HG03342 (cell line): ENCODE results near the gene DPYD.

Experiments used
- ATAC-seq: cut with Tn5 transposase; IDR thresholded peaks from one replicate; pipeline ENCODE4 v1.9.1; 2021; ENCODE audit warnings: mild to moderate bottlenecking, moderate library complexity; ENCODE audit not compliant: unreplicated experiment

DPYD gene

GRCh38 chr1:97630948-97631347, 289.9 kb downstream of the DPYD start:
- ATAC-seq, result no peak

GRCh38 chr1:97630281-97630680, 290.6 kb downstream of the DPYD start:
- no peak for ATAC-seq

- ATAC-seq, result no peak
Measured at GRCh38 chr1:97623220-97623619, 297.6 kb downstream of the DPYD start.

DNA sequence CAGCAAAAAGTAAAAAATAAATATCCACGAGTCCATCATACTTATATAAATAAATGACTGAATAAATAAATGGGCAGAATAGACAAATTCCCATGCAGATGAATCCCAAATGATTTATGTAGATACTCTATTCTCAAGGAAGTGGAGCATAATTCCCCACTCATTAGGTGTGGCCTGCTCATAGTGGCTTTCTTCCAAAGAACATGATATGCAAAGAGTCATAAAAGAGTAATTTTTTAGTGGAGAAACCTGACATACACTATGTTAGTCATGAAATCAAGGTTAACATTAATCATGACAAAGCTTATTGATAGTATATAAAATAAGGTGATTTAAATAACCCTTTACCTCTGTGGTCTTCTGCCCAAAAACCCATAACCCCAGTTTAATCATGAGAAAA, 298.9 kb downstream of the DPYD start:
- no peak for ATAC-seq

GRCh38 chr1:97619706-97620105, 301.1 kb downstream of the DPYD start:
- ATAC-seq, result no peak

DNA sequence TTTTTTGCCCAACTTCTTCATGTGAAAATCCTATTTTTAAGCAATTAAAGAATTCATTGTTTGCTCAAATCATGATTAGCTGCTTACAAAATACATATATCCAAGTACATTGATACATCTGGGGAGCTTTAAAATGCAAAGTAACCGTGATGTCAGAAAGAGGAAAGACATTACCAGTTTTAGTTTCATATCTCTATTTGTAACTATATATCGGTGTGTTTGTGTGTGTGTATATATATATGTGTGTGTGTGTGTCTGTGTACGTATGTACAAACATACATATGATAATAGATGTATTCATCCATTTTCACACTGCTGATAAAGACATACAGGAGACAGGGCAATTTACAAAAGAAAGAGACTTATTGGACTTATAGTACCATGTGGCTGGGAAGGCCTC, 310.1 kb downstream of the DPYD start:
- ATAC-seq, result no peak

GRCh38 chr1:97610102-97610501, 310.7 kb downstream of the DPYD start:
- no peak for ATAC-seq

DNA sequence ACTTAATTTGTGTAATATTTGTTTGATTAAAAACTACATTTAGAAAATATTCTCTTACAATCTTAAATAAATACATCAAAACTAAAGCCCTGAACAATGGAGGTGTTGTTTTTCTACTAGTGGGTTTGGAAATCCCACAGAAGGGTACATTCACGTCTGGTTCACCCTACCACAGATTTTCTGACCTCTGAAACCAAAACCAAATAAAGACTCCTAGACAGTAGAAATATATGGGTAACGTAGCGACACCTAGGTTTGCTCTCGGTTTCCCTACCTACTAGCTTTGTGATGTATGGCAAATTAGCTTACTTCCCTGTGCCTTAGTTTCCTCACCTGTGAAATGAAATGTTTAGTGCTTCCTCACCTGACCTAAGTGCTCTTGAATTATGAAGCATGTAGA, 312.6 kb downstream of the DPYD start:
- ATAC-seq, result peak; percentile 51

- no peak for ATAC-seq
Measured at GRCh38 chr1:97603776-97604175, 317.1 kb downstream of the DPYD start.

GRCh38 chr1:97603218-97603617, 317.6 kb downstream of the DPYD start:
- no peak for ATAC-seq

DNA sequence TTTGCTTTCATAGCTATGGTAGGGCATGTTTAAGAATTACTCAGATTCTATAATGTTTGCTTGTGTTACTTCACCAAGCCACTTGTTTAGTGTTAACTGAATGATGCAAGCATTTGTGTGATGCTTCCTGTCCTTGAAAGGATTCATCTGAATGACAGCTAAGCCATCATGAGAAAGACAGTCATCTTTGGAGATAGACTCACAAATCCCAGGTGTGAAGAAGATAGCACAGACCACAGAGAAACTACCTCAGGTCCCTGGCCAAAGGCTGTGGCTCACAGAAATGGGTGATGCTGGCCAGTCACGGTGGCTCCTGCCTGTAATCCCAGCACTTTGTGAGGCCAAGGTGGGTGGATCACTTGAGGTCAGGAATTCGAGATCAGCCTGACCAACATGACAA, 321.4 kb downstream of the DPYD start:
- ATAC-seq, result no peak

- ATAC-seq, result no peak
Measured at GRCh38 chr1:97593192-97593591, 327.6 kb downstream of the DPYD start.

- ATAC-seq, result no peak
Measured at GRCh38 chr1:97588772-97589171, 332.1 kb downstream of the DPYD start.

DNA sequence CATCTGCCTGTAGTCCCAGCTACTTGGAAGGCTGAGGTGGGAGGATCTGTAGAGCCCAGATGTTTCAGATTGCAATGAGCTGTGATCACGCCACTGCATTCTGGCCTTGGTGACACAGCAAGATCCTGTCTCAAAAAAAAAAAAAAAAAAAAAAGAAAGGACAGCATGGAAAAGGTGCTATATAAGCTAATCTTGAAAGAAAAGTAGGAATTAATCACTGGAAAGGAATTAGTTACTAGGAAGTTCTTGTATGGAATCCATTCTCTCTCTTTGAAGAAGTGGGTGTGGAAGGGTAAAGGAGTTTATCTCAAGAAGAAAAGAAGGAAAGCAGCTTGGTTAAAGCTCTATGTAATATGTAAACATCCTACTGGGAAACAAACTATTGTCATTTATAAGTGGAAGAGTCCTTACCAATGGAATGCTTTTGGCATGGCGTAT, 339.2 kb downstream of the DPYD start:
- ATAC-seq, result no peak

- no peak for ATAC-seq
Measured at GRCh38 chr1:97577613-97578012, 343.2 kb downstream of the DPYD start.

GRCh38 chr1:97573553-97573952, 347.3 kb downstream of the DPYD start:
- ATAC-seq, result no peak

DNA sequence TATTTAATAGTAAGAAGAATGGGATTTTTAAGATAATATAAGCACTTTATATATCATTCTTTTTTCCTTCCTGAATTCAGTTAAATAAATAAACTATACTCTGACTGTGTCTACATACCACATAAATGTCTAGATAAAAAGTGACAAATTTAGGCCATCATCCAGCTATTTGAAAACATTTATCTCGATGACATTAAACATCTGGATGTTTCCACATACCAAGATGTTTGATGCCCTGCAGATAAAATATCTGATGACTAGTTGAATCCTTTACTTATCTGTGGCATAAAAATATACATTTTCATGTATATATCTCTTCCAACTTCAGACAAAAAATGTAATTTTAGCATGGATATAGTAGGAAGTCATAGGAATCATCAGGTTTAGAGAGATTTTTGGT, 348.3 kb downstream of the DPYD start:
- no peak for ATAC-seq

DNA sequence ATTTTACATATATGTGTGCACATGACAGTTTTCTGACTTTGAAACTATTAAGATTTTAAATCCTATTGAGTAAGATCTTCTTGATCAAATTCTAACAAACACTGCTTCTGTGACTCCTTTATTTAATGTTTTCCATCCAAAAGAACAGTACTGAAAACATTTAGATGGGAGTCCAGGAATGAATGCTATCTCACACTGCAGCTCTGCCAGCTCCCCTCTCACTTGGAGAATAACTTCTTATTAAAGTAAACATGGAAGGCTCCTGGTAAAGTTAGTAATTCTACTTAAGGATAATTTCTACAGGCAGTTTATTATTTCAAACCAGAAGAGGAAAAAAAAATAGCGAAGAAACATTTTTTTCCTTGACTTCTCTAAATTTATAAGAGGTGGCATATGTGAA, 349.1 kb downstream of the DPYD start:
- ATAC-seq, result no peak

DNA sequence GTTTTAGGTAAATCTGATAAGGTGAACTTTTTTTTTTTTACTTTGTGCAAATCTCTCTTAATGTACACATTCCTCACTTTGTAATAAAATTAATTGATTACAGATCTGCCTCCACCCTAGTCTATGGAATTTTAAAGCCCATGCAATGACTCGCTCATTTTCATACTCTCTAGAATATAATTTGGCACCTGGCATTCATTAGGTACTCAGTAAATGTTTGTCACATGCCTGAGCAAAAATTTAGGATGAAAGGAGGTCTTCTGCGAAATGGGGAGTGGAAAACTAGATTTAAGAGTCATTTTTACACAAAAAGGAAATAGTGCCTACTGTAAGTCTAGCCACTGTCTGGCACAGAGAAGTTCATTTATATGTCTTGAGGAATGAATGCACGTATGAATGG, 350.1 kb downstream of the DPYD start:
- ATAC-seq, result no peak

GRCh38 chr1:97567000-97567749, 353.7 kb downstream of the DPYD start:
- ATAC-seq, result no peak

GRCh38 chr1:97565886-97566285, 354.9 kb downstream of the DPYD start:
- no peak for ATAC-seq

DNA sequence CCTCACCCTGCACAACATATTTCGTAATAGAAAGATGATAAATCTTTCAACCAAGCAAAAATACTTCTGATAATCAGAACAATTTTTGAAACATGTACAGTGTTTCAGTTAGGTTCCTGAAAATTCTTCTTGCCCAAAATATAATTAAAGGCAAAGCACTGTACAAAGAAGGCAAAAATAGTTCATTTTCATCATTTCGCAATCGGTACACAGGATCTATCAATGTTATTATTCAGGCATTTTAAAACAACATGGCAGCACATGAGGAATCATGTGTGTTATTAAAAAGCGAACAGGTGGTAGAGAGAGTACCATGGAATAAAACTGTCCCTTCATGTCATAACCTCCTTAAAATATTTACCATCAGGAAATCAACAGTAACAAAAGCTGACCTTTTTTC, 356.9 kb downstream of the DPYD start:
- no peak for ATAC-seq

DNA sequence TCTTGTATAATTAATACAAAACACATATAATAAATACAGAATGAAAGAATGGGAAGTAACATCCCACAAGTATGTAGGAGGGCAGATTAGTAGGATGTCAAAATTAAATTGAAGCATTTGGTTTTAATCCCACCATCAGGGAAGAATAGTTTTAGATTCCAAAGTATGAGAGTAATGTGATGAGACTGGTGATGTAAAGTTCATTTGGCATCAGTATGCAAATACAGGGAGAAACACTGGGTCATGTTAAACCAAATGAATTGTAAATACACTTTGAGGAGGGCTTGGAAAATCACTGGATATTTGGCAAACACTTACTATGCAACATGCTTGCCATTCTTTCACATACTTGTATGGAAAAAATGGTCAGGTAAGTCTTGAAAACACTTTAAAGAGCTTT, 358.8 kb downstream of the DPYD start:
- no peak for ATAC-seq
